SKM-1 (cell line): ENCODE data around the gene ATAD3C.
"Not testable (repeated sequence)": the region's sequence is repeated elsewhere in the genome, so short reads cannot be mapped to it uniquely, and the experiment has no call there.

Experiments
- DNase-seq: peaks from one replicate; lab custom pipeline; 2025; ENCODE audit not compliant: unreplicated experiment; lab: John Stamatoyannopoulos, UW

Gene ATAD3C

DNA sequence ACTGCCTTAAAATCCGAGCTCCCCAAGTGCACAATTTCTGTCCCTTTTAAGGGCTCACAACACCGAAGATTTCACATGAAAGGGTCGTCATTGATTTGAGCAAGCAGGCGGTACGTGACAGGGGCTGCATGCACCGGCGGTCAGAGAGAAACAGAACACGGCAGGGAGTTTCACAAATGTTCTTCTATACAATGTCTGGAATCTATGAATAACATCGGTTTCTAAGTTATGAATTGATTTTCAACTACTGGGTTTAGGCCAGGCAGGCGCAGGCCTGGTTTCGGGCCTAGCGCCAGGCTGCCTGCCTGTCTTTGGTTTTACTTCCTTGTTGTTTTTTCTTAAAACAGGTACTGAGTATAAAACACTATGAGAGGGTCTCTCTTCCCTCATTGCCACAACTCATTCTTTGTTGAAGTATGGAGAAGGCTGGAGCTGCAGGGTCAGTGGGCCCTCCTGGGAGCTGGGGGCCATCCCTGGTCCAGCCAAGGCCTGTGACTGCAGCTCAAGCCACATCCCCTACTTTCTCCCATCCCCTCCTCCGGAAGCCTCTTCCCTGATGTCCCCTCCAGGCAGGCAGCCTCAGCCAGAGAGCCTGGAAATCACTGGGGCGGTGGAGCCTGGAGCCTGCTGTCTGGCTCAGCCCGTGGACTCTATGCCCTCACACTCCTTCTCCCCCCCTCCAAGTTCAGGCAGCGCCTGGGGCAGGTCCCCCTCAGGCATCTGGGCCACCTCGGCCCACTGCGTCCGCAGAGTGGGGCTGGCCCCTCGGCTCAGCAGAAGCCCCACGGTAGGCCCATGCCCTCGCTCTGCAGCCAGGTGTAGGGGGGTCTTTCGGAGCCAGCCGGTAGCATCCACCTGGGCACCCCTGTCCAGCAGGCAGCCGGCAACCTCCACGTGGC, 30.8 kb upstream of the ATAD3C start:
- DNase-seq, result no peak

DNA sequence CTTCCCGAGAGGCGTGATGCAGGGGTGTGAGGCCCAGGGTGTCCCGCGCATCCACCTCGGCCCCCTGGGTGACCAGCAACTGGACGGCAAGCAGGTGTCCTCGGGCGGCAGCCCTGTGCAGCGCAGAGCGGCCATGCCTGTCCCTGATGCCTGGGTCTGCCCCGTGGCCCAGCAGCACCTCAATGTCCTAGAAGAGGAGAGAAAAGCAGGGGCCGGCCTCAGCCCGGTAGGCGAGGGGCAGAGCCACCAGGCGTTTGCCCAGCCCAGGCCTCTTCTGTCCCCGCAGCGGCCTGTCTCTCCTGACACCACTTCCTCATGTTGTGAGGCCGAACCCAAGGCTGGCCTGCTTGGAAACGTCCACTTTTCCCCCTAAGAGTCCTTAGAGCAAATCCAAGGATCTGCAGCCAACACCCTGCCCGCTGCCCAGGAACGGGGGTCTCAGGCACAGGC, 30.1 kb upstream of the ATAD3C start:
- no peak for DNase-seq

DNA sequence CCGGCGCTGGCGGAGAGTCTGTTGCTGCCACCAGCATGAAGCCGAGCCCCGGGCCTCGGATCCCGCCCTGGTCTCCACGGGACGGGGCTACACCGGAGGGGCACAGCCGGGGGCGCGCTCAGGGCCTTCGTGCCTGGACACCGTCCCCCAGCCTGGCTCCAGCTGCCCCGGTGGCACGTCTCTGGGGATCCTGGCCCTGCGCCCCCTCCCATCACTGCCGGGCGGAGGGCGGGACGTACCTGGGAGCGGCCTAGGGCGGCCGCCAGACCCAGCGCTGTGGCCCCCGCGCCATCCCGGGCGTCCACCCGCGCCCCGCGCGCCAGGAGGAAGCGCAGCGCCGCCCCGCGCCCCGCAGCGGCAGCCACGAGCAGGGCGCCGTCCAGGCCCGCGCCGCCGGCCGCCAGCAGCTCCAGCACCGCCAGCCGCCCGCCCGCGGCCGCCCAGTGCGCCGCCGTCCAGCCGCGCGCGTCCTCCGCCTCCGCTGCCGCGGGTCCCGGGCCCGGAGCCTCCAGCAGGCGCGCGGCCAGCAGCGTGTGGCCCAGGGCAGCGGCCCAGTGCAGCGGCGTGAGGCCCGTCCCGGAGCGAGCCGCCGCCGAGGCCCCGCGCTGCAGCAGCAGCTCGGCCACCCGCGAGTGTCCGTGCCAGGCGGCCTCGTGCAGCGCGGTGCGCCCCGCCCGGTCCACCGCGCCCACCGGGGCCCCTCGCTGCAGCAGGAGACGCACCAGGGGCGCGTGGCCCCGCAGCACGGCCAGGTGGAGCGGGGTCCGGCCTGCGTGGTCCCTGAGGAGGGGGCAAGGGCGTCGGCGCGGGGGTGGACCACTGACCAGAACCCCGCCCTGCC, 29.5 kb upstream of the ATAD3C start:
- no peak for DNase-seq

DNA sequence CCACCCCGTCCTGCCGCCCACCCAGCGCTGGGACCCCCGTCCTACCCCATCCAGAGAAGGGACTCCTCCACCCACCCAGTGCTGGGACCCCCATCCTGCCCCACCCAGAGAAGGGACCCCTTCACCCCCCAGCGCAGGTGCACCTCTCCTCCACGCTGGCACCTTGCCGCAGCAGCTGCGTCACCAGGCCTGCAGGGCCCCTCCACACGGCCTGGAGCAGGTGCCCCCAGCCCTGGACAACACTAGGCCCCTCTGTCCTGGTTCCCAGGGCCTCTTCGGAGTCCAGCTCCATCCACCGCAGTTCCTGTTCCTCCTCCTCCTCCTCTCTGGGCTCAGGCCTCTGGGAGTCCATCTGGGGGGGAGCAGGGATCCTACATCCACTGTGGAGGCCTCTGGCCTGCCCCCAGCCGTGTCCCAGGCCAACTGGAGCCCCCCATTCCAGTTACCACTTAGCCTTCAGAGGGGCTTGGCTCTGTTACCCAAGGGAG, 28.8 kb upstream of the ATAD3C start:
- no peak for DNase-seq

DNA sequence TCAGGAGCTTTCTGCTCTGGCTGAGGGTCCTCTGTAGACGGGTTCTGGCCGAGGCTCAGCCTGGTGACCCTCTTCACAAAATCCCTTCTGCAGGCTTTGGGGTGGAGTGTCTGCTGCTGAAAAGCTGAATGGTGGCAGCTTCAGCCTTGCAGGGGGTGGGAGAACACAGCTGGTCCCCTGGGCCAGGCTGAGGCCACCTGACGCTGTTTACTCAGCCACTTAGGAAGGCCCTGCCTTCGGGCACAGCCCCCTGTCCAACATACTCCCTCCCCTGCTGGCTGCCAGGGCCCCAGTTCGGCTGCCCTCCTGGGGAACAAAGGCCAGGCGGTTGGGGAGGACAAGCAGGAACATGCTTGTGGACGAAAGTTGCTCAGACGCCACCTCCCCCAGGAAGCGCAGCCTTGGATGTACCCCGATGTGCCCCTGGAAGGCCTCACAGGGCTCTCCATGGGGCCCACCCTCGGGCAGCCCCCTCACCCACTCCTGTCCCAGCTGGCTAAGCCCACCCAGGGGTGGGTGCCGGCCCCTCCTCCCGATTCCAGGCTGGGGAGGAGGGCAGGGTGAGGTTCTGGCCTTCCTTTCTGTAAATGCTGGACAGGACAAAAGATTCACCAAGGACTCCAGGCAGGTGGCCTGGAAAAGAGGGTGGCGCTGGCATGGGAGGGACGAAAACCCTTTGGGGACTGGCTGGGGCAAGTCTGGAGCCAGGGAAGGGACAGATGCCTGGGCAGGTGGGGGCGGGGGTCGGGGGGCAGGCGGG, 28.2 kb upstream of the ATAD3C start, which contains the start of gene ANKRD65:
TSS of gene ANKRD65 (minus strand) at position 130 of the 760 bp plus-strand sequence. CDS start 271 bp downstream, outside the sequence.
- no peak for DNase-seq

DNA sequence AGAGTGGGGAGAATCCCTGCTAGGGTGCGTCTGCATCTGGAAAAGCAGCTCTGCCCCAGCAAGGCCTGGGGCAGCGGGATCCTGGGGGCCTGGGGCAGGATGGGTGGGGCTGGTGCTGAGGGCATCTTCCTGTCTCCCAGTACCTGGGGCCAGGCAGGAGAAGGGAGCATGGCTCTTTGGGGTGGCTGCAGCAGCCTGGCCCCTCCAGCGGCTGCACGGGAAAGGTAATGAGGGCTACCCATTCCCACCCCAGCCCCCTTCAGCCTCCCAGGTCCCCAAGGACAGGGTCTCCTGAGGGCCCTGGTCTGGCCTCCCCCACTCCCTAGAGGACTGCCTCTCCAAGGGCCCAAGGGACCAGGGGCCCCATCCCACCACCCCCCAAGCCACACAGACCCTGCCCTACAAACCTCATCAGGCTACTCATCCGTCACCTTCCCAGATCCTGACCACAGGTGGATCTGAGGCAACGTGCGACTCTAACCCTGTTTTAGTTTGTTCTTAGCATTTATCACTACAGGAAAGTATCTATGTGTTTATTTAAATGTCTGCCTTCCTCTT, 27.5 kb upstream of the ATAD3C start:
- DNase-seq, result no peak

DNA sequence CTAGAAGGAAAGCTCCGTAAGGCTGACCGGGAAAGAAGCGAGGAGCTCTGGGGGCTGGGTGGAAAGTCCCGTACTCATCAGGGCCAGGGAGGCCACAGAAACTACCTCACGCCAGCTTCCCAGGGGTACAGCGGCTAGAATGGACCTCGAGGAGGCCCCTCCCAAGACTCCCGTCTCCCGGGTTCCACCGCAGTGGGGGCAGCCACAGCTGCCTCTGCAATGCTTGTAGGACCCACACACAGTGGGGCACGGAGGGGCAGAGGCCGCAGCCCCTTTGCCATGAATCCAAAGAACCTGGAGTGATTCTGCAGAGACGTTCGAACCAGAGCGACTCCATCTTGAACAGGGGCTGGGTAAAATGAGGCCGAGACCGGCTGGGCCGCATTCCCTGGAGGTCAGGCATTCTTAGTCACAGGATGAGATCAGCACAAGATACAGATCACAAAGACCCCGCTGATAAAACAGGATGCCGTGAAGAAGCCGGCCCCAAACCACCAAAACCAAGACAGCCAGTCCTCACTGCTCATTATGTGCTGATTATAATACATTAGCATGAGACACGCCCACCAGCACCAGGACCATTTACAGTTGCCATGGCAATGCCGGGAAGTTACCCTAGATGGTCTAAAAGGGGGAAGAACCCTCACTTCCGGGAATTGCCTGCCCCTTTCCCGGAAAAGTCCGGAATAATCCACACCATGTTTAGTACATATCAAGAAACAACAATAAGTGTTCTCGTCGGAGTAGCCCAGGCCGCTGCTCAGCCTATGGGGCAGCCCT, 26.8 kb upstream of the ATAD3C start:
- no peak for DNase-seq

DNA sequence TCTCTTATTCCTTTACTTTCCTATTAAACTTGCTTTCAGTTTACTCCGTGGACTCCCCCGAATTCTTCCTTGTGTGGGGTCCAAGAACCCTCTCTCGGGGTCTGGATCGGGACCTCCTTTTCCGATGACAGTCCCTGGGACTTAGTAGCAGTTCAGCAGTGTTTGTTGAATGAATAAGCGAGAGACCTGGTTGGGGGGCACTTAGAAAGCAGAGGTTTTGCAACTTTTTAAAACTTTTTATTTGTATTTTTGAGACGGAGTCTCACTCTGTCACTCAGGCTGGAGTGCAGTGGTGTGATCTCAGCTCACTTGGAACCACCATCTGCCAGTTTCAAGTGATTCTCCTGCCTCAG, 26.3 kb upstream of the ATAD3C start:
- DNase-seq, result no peak

DNA sequence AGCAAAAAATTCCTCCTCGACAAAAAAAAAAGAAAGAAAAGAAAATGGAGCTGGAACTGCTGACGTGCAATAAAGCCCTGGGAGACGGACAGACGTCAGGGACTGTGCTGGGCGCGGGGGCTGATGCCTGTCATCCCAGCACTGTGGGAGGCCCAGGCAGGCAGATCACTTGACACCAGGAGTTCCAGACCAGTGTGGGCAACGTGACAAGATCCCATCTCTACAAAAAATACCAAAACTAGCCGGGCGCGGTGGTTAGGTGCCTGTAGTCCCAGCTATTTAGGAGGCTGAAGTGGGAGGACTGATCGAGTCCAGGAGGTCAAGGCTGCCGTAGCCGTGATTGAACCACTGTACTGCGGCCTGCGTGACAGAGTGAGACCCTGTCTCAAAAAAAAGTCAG, 24.8 kb upstream of the ATAD3C start:
- no peak for DNase-seq

DNA sequence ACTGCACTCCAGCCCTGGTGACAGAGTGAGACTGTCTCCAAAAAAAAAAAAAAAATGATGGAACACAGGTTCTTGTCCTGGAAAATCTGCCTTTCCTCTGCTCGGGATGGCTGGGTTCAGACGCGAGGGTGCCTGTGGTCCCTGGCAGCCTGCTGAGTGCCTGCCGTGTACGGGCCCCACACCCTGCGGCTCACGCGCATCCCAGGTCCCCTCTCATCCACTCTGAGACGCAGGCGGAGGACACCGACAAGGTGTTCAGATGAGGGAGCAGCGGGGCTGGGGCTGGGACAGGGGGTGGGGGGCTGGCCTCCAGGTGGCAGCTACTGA, 24.1 kb upstream of the ATAD3C start:
- no peak for DNase-seq

DNA sequence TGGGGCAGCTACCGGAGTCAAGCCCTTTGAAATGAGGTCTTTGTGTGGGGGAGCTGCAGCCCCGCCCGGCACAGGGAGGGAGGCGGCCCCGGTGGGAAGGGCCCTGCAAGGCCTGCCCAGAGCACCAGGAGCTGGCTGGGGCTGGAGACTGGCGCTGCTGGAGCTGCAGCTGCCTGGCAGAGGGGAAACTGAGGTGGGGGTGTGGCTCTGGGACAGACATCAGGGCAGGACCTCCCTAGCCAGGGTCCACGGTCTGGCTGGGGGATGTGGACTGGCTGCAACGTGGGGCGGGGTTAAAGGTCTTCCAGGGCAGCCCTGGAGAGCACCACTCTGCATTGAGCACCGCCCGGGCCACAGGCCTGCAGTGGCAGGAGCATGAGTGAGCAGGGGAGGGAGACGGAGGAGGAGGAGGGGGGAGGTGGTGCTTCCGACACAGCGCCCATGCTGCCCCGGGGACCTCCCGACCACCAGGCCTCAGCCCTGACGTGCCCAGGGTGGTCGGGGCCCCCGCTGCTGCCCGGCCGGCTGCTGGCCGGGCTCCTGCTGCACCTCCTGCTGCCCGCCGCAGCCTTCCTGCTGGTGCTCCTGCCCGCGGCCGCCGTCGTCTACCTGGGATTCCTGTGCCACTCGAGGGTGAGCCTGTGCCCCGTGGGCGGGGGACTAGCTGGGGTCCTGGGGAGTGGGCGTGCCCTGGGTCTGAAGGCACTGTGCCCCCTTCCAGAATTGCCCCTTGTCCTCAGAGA, 23.6 kb upstream of the ATAD3C start:
- no peak for DNase-seq

DNA sequence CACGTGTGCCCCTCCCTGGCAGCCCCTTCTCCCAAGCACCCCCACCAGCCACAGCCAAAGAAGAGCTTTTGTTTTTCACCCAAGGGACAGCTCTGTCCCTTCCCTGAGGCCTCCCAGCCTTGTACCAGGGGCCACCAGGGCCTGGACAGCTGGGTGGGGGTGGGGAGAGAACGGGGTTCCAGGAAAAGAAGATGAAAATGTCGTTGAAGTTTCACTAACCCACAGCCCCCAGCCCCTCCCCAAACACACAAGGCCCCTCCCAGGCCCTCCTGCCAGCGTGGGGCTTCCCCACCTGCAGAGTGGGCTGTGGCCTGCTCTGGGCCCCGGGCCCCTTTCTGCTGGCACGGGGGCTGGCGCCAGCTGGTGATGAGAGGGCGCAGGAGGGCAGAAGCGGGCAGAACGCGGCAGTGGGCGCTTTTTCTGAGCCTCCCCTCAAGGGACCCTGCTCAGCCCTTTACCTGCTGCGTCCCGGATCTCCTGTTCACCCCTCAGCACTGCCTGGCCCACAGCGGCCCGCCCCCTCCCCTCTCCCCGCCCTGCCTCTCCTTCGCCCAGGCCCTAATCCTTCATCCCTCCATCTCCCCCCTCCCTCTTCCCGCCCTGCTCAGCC, 22.9 kb upstream of the ATAD3C start:
- DNase-seq, result no peak

DNA sequence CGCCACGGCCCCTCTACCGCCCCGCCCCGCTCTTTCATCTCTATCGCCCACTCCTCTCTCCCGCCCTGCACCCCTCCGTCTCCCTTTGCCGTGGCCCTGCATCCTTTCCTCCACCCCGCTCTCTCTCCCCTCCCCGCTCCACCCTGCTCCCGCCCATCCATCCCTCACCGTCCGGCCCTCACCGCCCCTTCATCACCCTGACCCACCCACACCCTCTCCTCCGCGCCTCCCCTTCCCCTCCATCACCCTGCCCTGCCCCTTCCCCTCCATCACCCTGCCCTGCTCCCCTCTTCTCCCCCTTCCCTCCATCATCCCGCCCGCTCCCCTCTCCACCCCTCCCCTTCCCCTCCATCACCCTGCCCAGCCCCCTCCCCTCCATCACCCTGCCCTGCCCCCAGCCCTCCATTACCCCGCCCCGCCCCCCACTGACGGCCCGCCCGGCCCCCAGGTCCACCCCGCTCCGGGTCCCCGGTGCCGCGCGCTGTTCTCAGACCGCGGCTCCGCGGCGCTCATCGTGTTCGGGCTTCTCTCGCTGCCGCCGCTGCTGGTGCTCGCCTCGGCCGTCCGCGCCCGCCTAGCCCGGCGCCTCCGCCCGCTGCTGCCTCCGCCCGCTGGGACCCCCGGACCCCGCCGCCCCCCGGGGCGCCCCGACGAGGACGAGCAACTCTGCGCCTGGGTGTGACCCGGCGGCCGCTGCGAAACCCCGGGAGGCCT, 22.2 kb upstream of the ATAD3C start:
- DNase-seq, result no peak

DNA sequence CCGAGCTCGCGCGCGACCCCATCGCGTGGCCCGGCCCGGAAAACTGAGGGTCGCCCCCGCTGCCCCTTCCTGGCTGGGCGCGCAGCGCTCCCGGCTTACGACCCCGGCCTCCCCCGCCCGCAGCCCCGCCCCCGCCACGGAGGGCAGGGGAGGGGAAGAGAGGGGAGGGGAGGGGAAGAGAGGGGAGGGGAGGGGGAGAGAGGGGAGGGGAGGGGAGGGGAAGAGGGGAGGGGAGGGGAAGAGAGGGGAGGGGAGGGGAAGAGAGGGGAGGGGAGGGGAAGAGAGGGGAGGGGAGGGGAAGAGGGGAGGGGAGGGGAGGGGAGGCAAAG, 21.7 kb upstream of the ATAD3C start:
- DNase-seq, result no peak

DNA sequence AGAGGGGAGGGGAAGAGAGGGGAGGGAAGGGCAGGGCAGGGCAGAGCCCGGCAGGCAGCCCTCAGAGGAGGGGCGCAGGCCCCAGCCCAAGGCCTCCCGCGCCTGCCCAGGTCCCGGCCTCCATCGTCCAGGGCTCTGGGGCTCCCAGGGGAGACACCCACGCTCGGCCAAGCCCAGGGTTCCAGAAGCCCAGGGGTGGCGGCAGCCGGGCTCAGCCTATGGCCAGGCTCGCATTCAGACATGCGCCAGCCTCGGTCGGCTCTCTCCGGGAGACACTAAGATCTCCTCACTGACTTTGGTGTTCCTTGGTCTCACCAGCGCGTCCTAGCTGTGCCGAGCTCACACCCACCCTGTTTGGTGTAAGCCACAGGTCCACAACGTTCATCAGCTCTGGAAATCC, 21.3 kb upstream of the ATAD3C start:
- DNase-seq, result no peak

DNA sequence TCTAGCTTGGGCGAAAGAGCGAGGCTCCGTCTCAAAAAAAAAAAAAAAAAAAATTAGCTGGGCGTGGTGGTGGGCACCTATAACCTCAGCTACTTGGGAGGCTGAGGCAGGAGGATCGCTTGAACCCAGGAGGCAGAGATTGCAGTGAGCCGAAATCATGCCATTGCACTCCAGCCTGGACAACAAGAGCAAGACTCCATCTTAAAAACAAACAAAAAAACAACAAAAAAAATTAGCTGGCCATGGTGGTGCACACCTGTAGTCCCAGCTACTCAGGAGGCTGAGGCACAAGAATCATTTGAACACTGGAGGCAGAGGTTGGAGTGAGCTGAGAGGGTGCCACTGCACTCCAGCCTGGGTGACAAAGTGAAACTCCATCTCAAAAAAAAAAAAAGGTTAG, 20.5 kb upstream of the ATAD3C start:
- DNase-seq, result not testable (repeated sequence)

DNA sequence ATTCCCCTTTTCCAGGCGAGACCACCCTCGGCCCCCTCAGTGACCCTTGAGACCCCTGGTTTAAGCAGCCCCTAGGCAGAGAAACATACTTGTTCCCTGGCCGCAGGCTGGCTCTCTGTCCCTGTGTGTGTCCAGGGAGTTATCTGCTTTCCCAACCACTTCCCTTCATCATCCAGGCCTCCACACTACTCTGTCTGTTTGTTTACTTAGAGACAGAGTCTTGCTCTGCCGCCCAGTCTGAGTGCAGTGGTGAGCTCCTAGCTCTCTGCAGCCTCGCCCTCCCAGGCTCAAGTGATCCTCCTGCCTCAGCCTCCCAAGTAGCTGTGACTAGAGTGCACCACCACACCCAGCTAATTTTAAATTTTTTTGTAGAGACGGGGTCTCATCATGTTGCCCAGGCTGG, 19.8 kb upstream of the ATAD3C start:
- DNase-seq, result no peak

DNA sequence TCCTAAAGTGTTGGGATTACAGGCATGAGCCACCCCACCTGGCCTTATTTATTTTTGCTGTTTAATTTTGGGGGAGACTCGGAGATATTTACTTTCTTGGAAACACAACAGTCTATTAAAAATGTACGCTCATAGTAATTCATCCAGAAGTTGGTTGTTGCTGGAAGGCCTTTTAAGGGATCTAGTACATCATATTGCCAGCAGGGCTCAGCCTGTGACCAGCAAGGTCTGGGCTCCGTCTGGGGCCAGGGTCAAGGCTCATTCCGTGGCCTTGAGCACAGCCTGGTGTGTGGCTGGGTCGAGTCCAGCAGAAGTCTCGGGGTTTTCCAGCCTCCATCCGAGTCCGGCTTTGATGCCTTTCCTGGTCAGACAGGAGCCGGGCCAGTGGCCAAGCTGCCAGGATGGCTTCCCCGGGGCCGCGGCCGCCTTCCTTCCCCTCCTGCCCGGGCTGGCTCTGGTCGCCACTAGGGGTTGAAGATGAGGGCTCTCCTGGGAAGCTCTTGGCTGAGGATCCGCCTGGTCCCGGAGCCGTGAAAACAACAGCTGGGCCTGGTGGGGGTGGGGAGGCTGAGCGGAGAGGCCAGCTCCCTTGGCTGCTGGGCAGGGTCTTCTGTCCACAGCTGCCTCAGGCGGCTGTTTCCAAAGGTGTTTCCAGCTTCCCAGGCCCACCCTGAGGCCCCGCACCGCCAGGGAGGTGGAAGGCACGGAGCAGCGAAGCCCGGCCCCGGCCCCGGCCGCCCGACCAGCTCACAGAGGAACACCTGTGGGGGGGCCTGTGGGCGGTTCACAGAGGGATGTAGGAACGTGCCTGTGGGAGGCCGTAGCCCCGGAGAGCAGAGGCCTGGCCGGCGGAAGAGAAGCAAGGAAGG, 19.1 kb upstream of the ATAD3C start:
- no peak for DNase-seq
